HG02870 (cell line): ENCODE measurements around the gene FYB2.

Source experiments
- ATAC-seq: cut with Tn5 transposase; IDR thresholded peaks from one replicate; pipeline ENCODE4 v1.9.1; 2021; ENCODE audit warnings: mild to moderate bottlenecking, moderate library complexity; ENCODE audit not compliant: unreplicated experiment

The FYB2 gene

GRCh38 chr1:56726706-56727105, 92.5 kb downstream of the FYB2 start:
- no peak for ATAC-seq

GRCh38 chr1:56719171-56719570, 100.0 kb downstream of the FYB2 start:
- no peak for ATAC-seq

GRCh38 chr1:56715156-56715555, 104.0 kb downstream of the FYB2 start:
- ATAC-seq, result no peak

- ATAC-seq, result no peak
Measured at GRCh38 chr1:56713112-56713511, 106.1 kb downstream of the FYB2 start.

- ATAC-seq, result no peak
Measured at GRCh38 chr1:56712150-56712549, 107.1 kb downstream of the FYB2 start.

- ATAC-seq, result no peak
Measured at GRCh38 chr1:56710646-56711045, 108.6 kb downstream of the FYB2 start.

GRCh38 chr1:56709995-56710394, 109.2 kb downstream of the FYB2 start:
- no peak for ATAC-seq

- peak; percentile 71 for ATAC-seq
Measured at GRCh38 chr1:56709269-56709880, 109.8 kb downstream of the FYB2 start.

GRCh38 chr1:56707379-56707778, 111.8 kb downstream of the FYB2 start:
- ATAC-seq, result no peak

- ATAC-seq, result no peak
Measured at GRCh38 chr1:56703747-56704146, 115.5 kb downstream of the FYB2 start.

GRCh38 chr1:56696663-56697062, 122.5 kb downstream of the FYB2 start:
- ATAC-seq, result no peak

GRCh38 chr1:56688522-56689026, 130.6 kb downstream of the FYB2 start:
- peak; percentile 95 for ATAC-seq

GRCh38 chr1:56686169-56686568, 133.0 kb downstream of the FYB2 start:
- no peak for ATAC-seq

GRCh38 chr1:56683569-56683968, 135.6 kb downstream of the FYB2 start:
- no peak for ATAC-seq

GRCh38 chr1:56676571-56677035, 142.6 kb downstream of the FYB2 start:
- ATAC-seq, result no peak

- no peak for ATAC-seq
Measured at GRCh38 chr1:56675763-56676162, 143.4 kb downstream of the FYB2 start.

GRCh38 chr1:56672579-56672978, 146.6 kb downstream of the FYB2 start:
- no peak for ATAC-seq

GRCh38 chr1:56671542-56671941, 147.7 kb downstream of the FYB2 start:
- ATAC-seq, result no peak

- ATAC-seq, result no peak
Measured at GRCh38 chr1:56671085-56671484, 148.1 kb downstream of the FYB2 start.

GRCh38 chr1:56670350-56670749, 148.9 kb downstream of the FYB2 start:
- ATAC-seq, result no peak
